ENCODE results near the gene TRMT2B. TPM values are rescaled to one million over a fixed set of nuclear protein-coding genes. Genes with fewer than 3 reads are reported as not detected.

The TRMT2B gene
- total RNA-seq, 6 experiments from 2014 or later = 5.3 to 11.5 (median 7.5) TPM

GRCh38 chrX:100976211-100976610, 75.7 kb downstream of the TRMT2B start:
- Histone ChIP-seq H3K4me1 (no peaks in the 10 kb centered on the region), H3K27me3 (no peaks in the 10 kb centered on the region), H3K4me3 (no peak overlapping the region), H3K36me3 (no peaks in the 10 kb centered on the region), H3K27ac (no peak overlapping the region), H3K9me3 (no peaks in the 10 kb centered on the region)
- intact Hi-C loops (cut with DNase I) = no loop called here
- ATAC-seq (no peak), DNase-seq (no peak)
- TF ChIP-seq POLR2A (IDR thresholded peaks at IDR 0.05) (no peak), CTCF (IDR thresholded peaks at IDR 0.05) (no peak)
- 69% methylated on average over 1 of the region's 1 CpG for WGBS (ENCODE audit: insufficient coverage, low coverage, low lambda C conversion rate, missing lambda C conversion rate)

GRCh38 chrX:100975212-100975611, 76.7 kb downstream of the TRMT2B start:
- Histone ChIP-seq H3K4me1 (no peaks in the 10 kb centered on the region), H3K36me3 (no peaks in the 10 kb centered on the region), H3K27me3 (no peaks in the 10 kb centered on the region), H3K4me3 (no peak overlapping the region), H3K9me3 (no peaks in the 10 kb centered on the region), H3K27ac (no peak overlapping the region)
- no peak for TF ChIP-seq POLR2A (IDR thresholded peaks at IDR 0.05)
- TF ChIP-seq CTCF (IDR thresholded peaks at IDR 0.05) = no peak
- intact Hi-C loops (cut with DNase I) = no loop called here
- WGBS (ENCODE audit: insufficient coverage, low coverage, low lambda C conversion rate, missing lambda C conversion rate) = 93% methylated on average over 3 of the region's 3 CpGs
- DNase-seq (no peak), ATAC-seq (no peak)

GRCh38 chrX:100973411-100973810, 78.5 kb downstream of the TRMT2B start:
- H3K9me3 ChIP-seq = no peaks in the 10 kb centered on the region
- no peaks in the 10 kb centered on the region for H3K27me3 ChIP-seq
- H3K36me3 ChIP-seq = no peaks in the 10 kb centered on the region
- DNase-seq (no peak), ATAC-seq (no peak)
- no peak overlapping the region for H3K4me3 ChIP-seq
- 94% methylated on average over 5 of the region's 19 CpGs for WGBS (ENCODE audit: insufficient coverage, low coverage, low lambda C conversion rate, missing lambda C conversion rate)
- intact Hi-C loops (cut with DNase I) = no loop called here
- H3K27ac ChIP-seq = no peak overlapping the region
- TF ChIP-seq CTCF (IDR thresholded peaks at IDR 0.05) = no peak
- no peaks in the 10 kb centered on the region for H3K4me1 ChIP-seq

- Histone ChIP-seq H3K4me3 (no peak overlapping the region), H3K27ac (no peak overlapping the region), H3K9me3 (no peaks in the 10 kb centered on the region), H3K27me3 (no peaks in the 10 kb centered on the region), H3K4me1 (no peaks in the 10 kb centered on the region), H3K36me3 (no peaks in the 10 kb centered on the region)
- ATAC-seq = no peak
- WGBS (ENCODE audit: insufficient coverage, low coverage, low lambda C conversion rate, missing lambda C conversion rate) = 36% methylated on average over 1 of the region's 1 CpG
- intact Hi-C loops (cut with DNase I) = no loop called here
- no peak for TF ChIP-seq POLR2A (IDR thresholded peaks at IDR 0.05)
- TF ChIP-seq CTCF (IDR thresholded peaks at IDR 0.05) = no peak
- DNase-seq = no peak
Measured at GRCh38 chrX:100969936-100970335, 82.0 kb downstream of the TRMT2B start.

GRCh38 chrX:100969408-100969807, 82.5 kb downstream of the TRMT2B start, which contains the start of gene ARL13A:
ARL13A (plus strand) TSS chrX:100969708; CDS start chrX:100973690, 3,982 bp downstream.
- ATAC-seq = no peak
- H3K9me3 ChIP-seq = no peaks in the 10 kb centered on the region
- intact Hi-C loops (cut with DNase I) = no loop called here
- TF ChIP-seq POLR2A (IDR thresholded peaks at IDR 0.05) (no peak), CTCF (IDR thresholded peaks at IDR 0.05) (no peak)
- H3K4me3 ChIP-seq = no peak within 1 kb of the TSS
- no peaks in the 10 kb centered on the region for H3K4me1 ChIP-seq
- no peaks in the 10 kb centered on the region for H3K36me3 ChIP-seq
- WGBS (ENCODE audit: insufficient coverage, low coverage, low lambda C conversion rate, missing lambda C conversion rate) = 50% methylated on average over 2 of the region's 2 CpGs
- DNase-seq = no peak
- no peaks in the 10 kb centered on the region for H3K27me3 ChIP-seq
- H3K27ac ChIP-seq = no peak within 1 kb of the TSS
